NCI-H1105 treated with DMSO at 0.1 percent for 48 hours (cell line): Measurements from ENCODE around the gene CIB1.
A peak's percentile ranks its signal among the peaks of the same experiment; 100 is the strongest.
"Not testable (repeated sequence)": the region's sequence is repeated elsewhere in the genome, so short reads cannot be mapped to it uniquely, and the experiment has no call there.

Experiments
- DNase-seq: peaks from one replicate; lab custom pipeline; 2025; lab: John Stamatoyannopoulos, UW

Gene CIB1

GRCh38 chr15:90192961-90193786 lies 40.6 kb downstream of the CIB1 start:
- DNase-seq = no peak

- peak; percentile 89 for DNase-seq
Observed at GRCh38 chr15:90191794-90192509, 41.8 kb downstream of the CIB1 start.

GRCh38 chr15:90191344-90191687 lies 42.4 kb downstream of the CIB1 start:
- no peak for DNase-seq

- DNase-seq = no peak
Observed at GRCh38 chr15:90190606-90191343, 43.0 kb downstream of the CIB1 start.

GRCh38 chr15:90189781-90190467 lies 43.8 kb downstream of the CIB1 start:
- no peak for DNase-seq

- no peak for DNase-seq
Observed at GRCh38 chr15:90188914-90189748, 44.6 kb downstream of the CIB1 start.

- not testable (repeated sequence) for DNase-seq
Observed at GRCh38 chr15:90188065-90188464, 45.7 kb downstream of the CIB1 start.

- DNase-seq = no peak
Observed at GRCh38 chr15:90187257-90187868, 46.4 kb downstream of the CIB1 start.

- peak; percentile 64 for DNase-seq
Observed at GRCh38 chr15:90184786-90185704, 48.7 kb downstream of the CIB1 start.

- DNase-seq = no peak
Observed at GRCh38 chr15:90184119-90184785, 49.5 kb downstream of the CIB1 start.

- DNase-seq = no peak
Observed at GRCh38 chr15:90181776-90182175, 52.0 kb downstream of the CIB1 start.
